ENCODE measurements around the gene NADSYN1. TPM values are rescaled to one million over a fixed set of nuclear protein-coding genes. Genes with fewer than 3 reads are reported as not detected.

The NADSYN1 gene
- total RNA-seq, 1 donor from 2014 or later, result 87.9 TPM

- H3K4me3 Mint-ChIP-seq (ENCODE audit: unreplicated experiment), result no peak overlapping the region
- peaks cover 47% of the 10 kb centered on the region for H3K36me3 Mint-ChIP-seq (ENCODE audit: low read depth, unreplicated experiment)
- Histone ChIP-seq H3K27ac (ENCODE audit: low read depth, low read length) (no peak overlapping the region), H3K4me3 (ENCODE audit: insufficient read depth, low read depth, low read length) (no peak overlapping the region), H3K27me3 (ENCODE audit: insufficient read depth, low read length) (no peaks in the 10 kb centered on the region), H2AFZ (ENCODE audit: low read depth, low read length) (no peak overlapping the region), H3K9me3 (ENCODE audit: insufficient read depth, low read depth, low read length) (no peaks in the 10 kb centered on the region), H3K9ac (ENCODE audit: low read length) (no peak overlapping the region), H3K4me2 (ENCODE audit: low read length) (no peak overlapping the region), H3K4me1 (ENCODE audit: insufficient read depth, low read length) (no peaks in the 10 kb centered on the region), H3K36me3 (ENCODE audit: insufficient read depth, low read length) (peaks cover 14% of the 10 kb centered on the region), H4K20me1 (ENCODE audit: insufficient read depth, low read length) (peaks cover 2% of the 10 kb centered on the region), H3K79me2 (ENCODE audit: insufficient read depth, low read length) (no peaks in the 10 kb centered on the region)
- FAIRE-seq, result no peak
- TF ChIP-seq CTCF (IDR thresholded peaks at IDR 0.05; ENCODE audit: insufficient read depth, low read depth, low read length) (no peak), EZH2 (IDR thresholded peaks at IDR 0.05; ENCODE audit: insufficient read depth, low read length) (no peak)
- H3K27ac Mint-ChIP-seq (ENCODE audit: unreplicated experiment), result no peak overlapping the region
- H3K9me3 Mint-ChIP-seq (ENCODE audit: unreplicated experiment), result no peaks in the 10 kb centered on the region
- H3K27me3 Mint-ChIP-seq (ENCODE audit: low read depth, unreplicated experiment), result no peaks in the 10 kb centered on the region
- DNase-seq (ENCODE audit: low read depth), result no peak
- H3K4me1 Mint-ChIP-seq (ENCODE audit: low read depth, unreplicated experiment), result no peaks in the 10 kb centered on the region
Measured at GRCh38 chr11:71481101-71481960, 28.3 kb downstream of the NADSYN1 start.

GRCh38 chr11:71482216-71482615 lies 29.2 kb downstream of the NADSYN1 start:
- H3K9ac ChIP-seq (ENCODE audit: low read length), result no peak overlapping the region
- H3K79me2 ChIP-seq (ENCODE audit: insufficient read depth, low read length), result no peaks in the 10 kb centered on the region
- no peak for DNase-seq (ENCODE audit: low read depth)
- no peak overlapping the region for H3K4me3 Mint-ChIP-seq (ENCODE audit: unreplicated experiment)
- peaks cover 14% of the 10 kb centered on the region for H3K36me3 ChIP-seq (ENCODE audit: insufficient read depth, low read length)
- TF ChIP-seq EZH2 (IDR thresholded peaks at IDR 0.05; ENCODE audit: insufficient read depth, low read length) (no peak), CTCF (IDR thresholded peaks at IDR 0.05; ENCODE audit: insufficient read depth, low read depth, low read length) (no peak)
- no peaks in the 10 kb centered on the region for H3K9me3 Mint-ChIP-seq (ENCODE audit: unreplicated experiment)
- H3K4me1 ChIP-seq (ENCODE audit: insufficient read depth, low read length), result no peaks in the 10 kb centered on the region
- no peaks in the 10 kb centered on the region for H3K9me3 ChIP-seq (ENCODE audit: insufficient read depth, low read depth, low read length)
- H3K36me3 Mint-ChIP-seq (ENCODE audit: low read depth, unreplicated experiment), result peaks cover 47% of the 10 kb centered on the region
- no peak overlapping the region for H2AFZ ChIP-seq (ENCODE audit: low read depth, low read length)
- H3K4me1 Mint-ChIP-seq (ENCODE audit: low read depth, unreplicated experiment), result no peaks in the 10 kb centered on the region
- H4K20me1 ChIP-seq (ENCODE audit: insufficient read depth, low read length), result peaks cover 4% of the 10 kb centered on the region
- H3K27me3 ChIP-seq (ENCODE audit: insufficient read depth, low read length), result no peaks in the 10 kb centered on the region
- H3K27ac ChIP-seq (ENCODE audit: low read depth, low read length), result no peak overlapping the region
- H3K27me3 Mint-ChIP-seq (ENCODE audit: low read depth, unreplicated experiment), result no peaks in the 10 kb centered on the region
- no peak overlapping the region for H3K4me2 ChIP-seq (ENCODE audit: low read length)
- no peak overlapping the region for H3K4me3 ChIP-seq (ENCODE audit: insufficient read depth, low read depth, low read length)
- FAIRE-seq, result no peak
- no peak overlapping the region for H3K27ac Mint-ChIP-seq (ENCODE audit: unreplicated experiment)

Measured in astrocyte (in vitro differentiated cells and primary cell).